K562 (cell line): ENCODE results near the gene FAM171A2. TPM values are rescaled to one million over a fixed set of nuclear protein-coding genes. Genes with fewer than 3 reads are reported as not detected.
A peak's percentile ranks its signal among the peaks of the same experiment; 100 is the strongest.

ENCODE experiments used
- CTBP1 ChIP-seq: fragments of 450-650 bp; IDR thresholded peaks from 2 replicates; pipeline ENCODE4 v1.6.1; 2016; ENCODE audit warnings: borderline replicate concordance
- EP400 ChIP-seq: fragments of 450-650 bp; IDR thresholded peaks from 2 replicates; pipeline ENCODE4 v1.6.1; 2017; ENCODE audit warnings: antibody characterized with exemption, mild to moderate bottlenecking, moderate library complexity
- HDAC6 ChIP-seq: IDR thresholded peaks from 2 replicates; pipeline ENCODE4 v1.6.1; 2012; ENCODE audit warnings: low read depth, mild to moderate bottlenecking, control low read depth, inconsistent platforms, low read length, moderate library complexity
- HDGF ChIP-seq: fragments of 450-650 bp; IDR thresholded peaks from 2 replicates; pipeline ENCODE4 v1.6.1; 2016
- HMGN3 ChIP-seq: IDR thresholded peaks from 2 replicates; pipeline ENCODE4 v1.6.1; 2011; ENCODE audit warnings: borderline replicate concordance, low read depth, mild to moderate bottlenecking, mixed read lengths, low read length; ENCODE audit not compliant: insufficient read length; ENCODE audit errors: extremely low read depth
- KDM1A ChIP-seq, 2 experiments: fragments of 450-650 bp; IDR thresholded peaks; 2 replicates each; pipeline ENCODE4 v1.6.1; 2016; ENCODE audit warnings: mild to moderate bottlenecking in 2 of 2
- KDM4B ChIP-seq, 2 experiments: fragments of 450-650 bp in 1 of 2; sonication (generic) in 1 of 2; IDR thresholded peaks; 2 replicates each; pipeline ENCODE4 v1.6.1; 2016 to 2017; ENCODE audit warnings: borderline replicate concordance in 2 of 2, antibody characterized with exemption in 1 of 2, low read depth in 1 of 2, mild to moderate bottlenecking in 1 of 2
- LEF1 ChIP-seq: fragments of 450-650 bp; IDR thresholded peaks from 2 replicates; pipeline ENCODE4 v1.6.1; 2016; ENCODE audit warnings: mild to moderate bottlenecking
- MYC ChIP-seq, 2 experiments: fragments of 250-450 bp in 1 of 2; sonication (Bioruptor Pico) in 1 of 2; IDR thresholded peaks; 2 replicates each; pipeline versions ENCODE4 v1.5.1 to v1.6.1; 2012 to 2021; ENCODE audit warnings: low read depth in 2 of 2, borderline replicate concordance in 1 of 2, improper control_type of control experiment in 1 of 2, low read length in 1 of 2, mild to moderate bottlenecking in 1 of 2, moderate library complexity in 1 of 2
- NCOA2 ChIP-seq, 2 experiments: fragments of 450-650 bp; IDR thresholded peaks; 2 replicates each; pipeline ENCODE4 v1.6.1; 2018; ENCODE audit warnings: mild to moderate bottlenecking in 2 of 2, moderate library complexity in 1 of 2; ENCODE audit not compliant: partially characterized antibody in 2 of 2
- NFE2 ChIP-seq: IDR thresholded peaks from 2 replicates; pipeline ENCODE4 v1.6.1; 2014; ENCODE audit warnings: antibody characterized with exemption, low read depth
- RNF2 ChIP-seq: sonication (generic); IDR thresholded peaks from 2 replicates; pipeline ENCODE4 v1.6.1; 2016
- SRF ChIP-seq, 2 experiments: fragments of 250-450, 450-650 bp in 1 of 2; sonication (Bioruptor Pico) in 1 of 2; sonication (generic) in 1 of 2; formaldehyde crosslinking; IDR thresholded peaks; 2 replicates each; pipeline versions ENCODE4 v1.5.0 to v1.5.1; 2020 to 2022; ENCODE audit warnings: mild to moderate bottlenecking in 1 of 2, missing genetic modification reagents in 1 of 2
- TAL1 ChIP-seq: fragments of 450-650 bp; IDR thresholded peaks from 2 replicates; pipeline ENCODE4 v1.6.1; 2016; ENCODE audit warnings: mild to moderate bottlenecking
- TFAP4 ChIP-seq: sonication (generic); formaldehyde crosslinking; IDR thresholded peaks from 2 replicates; pipeline ENCODE4 v1.8.0; 2022; ENCODE audit warnings: missing genetic modification reagents, mild to moderate bottlenecking, moderate library complexity, borderline replicate concordance
- XRCC5 ChIP-seq: fragments of 200-400 bp; formaldehyde crosslinking; IDR thresholded peaks from 2 replicates; pipeline ENCODE4 v1.6.1; 2017; ENCODE audit warnings: low read depth, mild to moderate bottlenecking, low read length
- ZBTB17 ChIP-seq: fragments of 450-650 bp; formaldehyde crosslinking; IDR thresholded peaks from 2 replicates; pipeline ENCODE4 v1.4.0; 2020; ENCODE audit warnings: mild to moderate bottlenecking
- ZNF134 ChIP-seq: fragments of 250-450 bp; sonication (Bioruptor Pico); conservative IDR thresholded peaks from 2 replicates; pipeline ENCODE4 v1.4.0; 2020
- ZNF324 ChIP-seq: fragments of 250-450 bp; sonication (Bioruptor Pico); IDR thresholded peaks from 2 replicates; pipeline ENCODE4 v1.4.0; 2020; ENCODE audit warnings: mild to moderate bottlenecking
- ZNF518B ChIP-seq: fragments of 250-450 bp; sonication (Bioruptor Pico); IDR thresholded peaks from 2 replicates; pipeline ENCODE4 v1.5.0; 2021; ENCODE audit warnings: mild to moderate bottlenecking, moderate library complexity
- ZNF551 ChIP-seq: fragments of 250-450 bp; sonication (Bioruptor Pico); IDR thresholded peaks from 2 replicates; pipeline ENCODE4 v1.5.0; 2021; ENCODE audit warnings: mild to moderate bottlenecking, moderate library complexity
- polyA plus RNA-seq, 8 experiments: library from polyadenylated mRNA; depleted of rRNA in 4 of 8; stranded (reverse) in 5 of 8; unstranded in 3 of 8; fragments of >200 nt; fragmentation: Nextera tagmentation in 2 of 8; fragmentation: Illumina TruSeq in 1 of 8; extraction: Ambion mirVana in 2 of 8; extraction: Trizol in 1 of 8; gene quantifications; 2 replicates each; pipeline versions ENCODE4 v1.2.1 to v1.2.3, GENCODE V29; 2011 to 2014; ENCODE audit warnings: inconsistent platforms in 1 of 8, missing spikeins in 1 of 8
- total RNA-seq, 7 experiments: library from RNA; depleted of rRNA in 6 of 7; stranded (reverse); fragments of >200 nt in 6 of 7; fragmentation: Illumina TruSeq in 2 of 7; extraction: Trizol in 2 of 7; gene quantifications; 2 replicates each; pipeline versions ENCODE4 v1.2.1 to v1.2.3, GENCODE V29; 2011 to 2021; ENCODE audit warnings: low replicate concordance in 1 of 7
- TF ChIP-seq, protein P1 (sequence below), 2 experiments: IDR thresholded peaks; 2 replicates each; pipeline ENCODE4 v1.6.1; 2011; ENCODE audit warnings: borderline replicate concordance in 1 of 2, control low read depth in 1 of 2, low read depth in 1 of 2, low read length in 1 of 2, mild to moderate bottlenecking in 1 of 2, mixed read lengths in 1 of 2, moderate library complexity in 1 of 2; ENCODE audit not compliant: insufficient read depth in 1 of 2, insufficient read length in 1 of 2, poor library complexity in 1 of 2, severe bottlenecking in 1 of 2; ENCODE audit errors: extremely low read depth in 1 of 2

The FAM171A2 gene
- total and polyA plus RNA-seq, 9 of the 15 experiments (the other 6 are each of a cell fraction or from before 2014, with no cell fraction given) = 0.10 to 10.2 (median 2.0) TPM; not detected in 1

GRCh38 chr17:44326861-44327444 lies 36.7 kb downstream of the FAM171A2 start (continued):
- TF ChIP-seq ZNF518B (CRISPR knock-in tag) (no peak), KDM4B (IDR thresholded peaks at IDR 0.05; ENCODE audit: borderline replicate concordance in 2 of 2, low read depth in 1 of 2) (peak in 1 of 2 experiments; percentile 35; a peak in 1 of 4 replicates), TAL1 (no peak), SRF (CRISPR knock-in tag; IDR thresholded peaks at IDR 0.05) (0 out of 4 replicates have a peak, but pooled peaks of 1 of the 2 experiments have one; percentile 11), CTBP1 (peak; percentile 58; the same call in 1 of the 2 replicates), HDAC6 (no peak), LEF1 (peak; percentile 33; the same call in 1 of the 2 replicates), HDGF (0 out of 2 replicates have a peak, but pooled peaks have one; percentile 33), KDM1A (IDR thresholded peaks at IDR 0.05) (peak; percentile 28 to 58; a peak in 2 of 4 replicates), EP400 (peak; percentile 84), ZBTB17 (no peak), NCOA2 (IDR thresholded peaks at IDR 0.05; ENCODE audit: partially characterized antibody in 2 of 2) (no peak), TFAP4 (CRISPR knock-in tag) (peak; percentile 89), MYC (IDR thresholded peaks at IDR 0.05; ENCODE audit: low read depth, low read length) (peak; percentile 99), MYC (CRISPR knock-in tag; IDR thresholded peaks at IDR 0.05; ENCODE audit: borderline replicate concordance, low read depth) (no peak), ZNF551 (CRISPR knock-in tag) (no peak), ZNF324 (CRISPR knock-in tag) (no peak), XRCC5 (peak; percentile 62; the same call in 1 of the 2 replicates), HMGN3 (peak; percentile 85), ZNF134 (CRISPR knock-in tag) (no peak), NFE2 (0 out of 2 replicates have a peak, but pooled peaks have one; percentile 2), RNF2 (peak; percentile 45; the same call in 1 of the 2 replicates)
- TF ChIP-seq, protein P1, sequence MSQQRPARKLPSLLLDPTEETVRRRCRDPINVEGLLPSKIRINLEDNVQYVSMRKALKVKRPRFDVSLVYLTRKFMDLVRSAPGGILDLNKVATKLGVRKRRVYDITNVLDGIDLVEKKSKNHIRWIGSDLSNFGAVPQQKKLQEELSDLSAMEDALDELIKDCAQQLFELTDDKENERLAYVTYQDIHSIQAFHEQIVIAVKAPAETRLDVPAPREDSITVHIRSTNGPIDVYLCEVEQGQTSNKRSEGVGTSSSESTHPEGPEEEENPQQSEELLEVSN (IDR thresholded peaks at IDR 0.05; ENCODE audit: borderline replicate concordance in 1 of 2, extremely low read depth in 1 of 2, insufficient read depth in 1 of 2, insufficient read length in 1 of 2, low read depth in 1 of 2, low read length in 1 of 2, poor library complexity in 1 of 2, severe bottlenecking in 1 of 2) = peak; percentile 82 to 96
